Stimulated activated CD8-positive, alpha-beta memory T cell treated with anti-CD3 and anti-CD28 coated beads, Interleukin-4, amount 100 ng/mL, for 1 hour (primary cell): ENCODE data around the gene SEMA4D.

Experiments used
- DNase-seq, 2 donors: peaks; one replicate each; pipeline ENCODE4 v3.0.0-alpha.2; 2020; ENCODE audit warnings: low read depth in 2 of 2, low spot score in 1 of 2

Gene SEMA4D

GRCh38 chr9:89417832-89418473 is 80.0 kb downstream of the SEMA4D start:
- no peak for DNase-seq

GRCh38 chr9:89414670-89415324 is 83.1 kb downstream of the SEMA4D start:
- DNase-seq = no peak

GRCh38 chr9:89413963-89414638 is 83.8 kb downstream of the SEMA4D start:
- DNase-seq = no peak

- no peak for DNase-seq
Measured at GRCh38 chr9:89412951-89413350, 85.0 kb downstream of the SEMA4D start.

GRCh38 chr9:89412541-89412940 is 85.4 kb downstream of the SEMA4D start:
- no peak for DNase-seq

GRCh38 chr9:89411759-89412158 is 86.2 kb downstream of the SEMA4D start:
- no peak for DNase-seq

- no peak for DNase-seq
Measured at GRCh38 chr9:89410641-89411350, 87.1 kb downstream of the SEMA4D start.

GRCh38 chr9:89410022-89410421 is 87.9 kb downstream of the SEMA4D start:
- DNase-seq = no peak

- DNase-seq = no peak
Measured at GRCh38 chr9:89409466-89409865, 88.4 kb downstream of the SEMA4D start.

- peak; percentile 46 to 56 for DNase-seq
Measured at GRCh38 chr9:89408628-89409101, 89.2 kb downstream of the SEMA4D start.

GRCh38 chr9:89407070-89407469 is 90.8 kb downstream of the SEMA4D start:
- DNase-seq = no peak

- no peak for DNase-seq
Measured at GRCh38 chr9:89405826-89406225, 92.1 kb downstream of the SEMA4D start.

- DNase-seq = no peak
Measured at GRCh38 chr9:89404074-89404473, 93.8 kb downstream of the SEMA4D start.

- no peak for DNase-seq
Measured at GRCh38 chr9:89402695-89403427, 95.1 kb downstream of the SEMA4D start.

GRCh38 chr9:89400403-89401116 is 97.4 kb downstream of the SEMA4D start:
- no peak for DNase-seq

GRCh38 chr9:89398621-89399020 is 99.3 kb downstream of the SEMA4D start:
- no peak for DNase-seq

GRCh38 chr9:89397471-89397870 is 100.4 kb downstream of the SEMA4D start:
- DNase-seq = no peak

GRCh38 chr9:89395931-89396710 is 101.8 kb downstream of the SEMA4D start:
- DNase-seq = no peak

GRCh38 chr9:89394412-89394811 is 103.5 kb downstream of the SEMA4D start:
- no peak for DNase-seq

- no peak for DNase-seq
Measured at GRCh38 chr9:89391585-89391984, 106.3 kb downstream of the SEMA4D start.
